NCI-H69 (cell line): ENCODE measurements around the gene CHST15.

ENCODE experiments used
- DNase-seq: peaks from one replicate; lab custom pipeline; 2025; lab: John Stamatoyannopoulos, UW

Gene CHST15

DNA sequence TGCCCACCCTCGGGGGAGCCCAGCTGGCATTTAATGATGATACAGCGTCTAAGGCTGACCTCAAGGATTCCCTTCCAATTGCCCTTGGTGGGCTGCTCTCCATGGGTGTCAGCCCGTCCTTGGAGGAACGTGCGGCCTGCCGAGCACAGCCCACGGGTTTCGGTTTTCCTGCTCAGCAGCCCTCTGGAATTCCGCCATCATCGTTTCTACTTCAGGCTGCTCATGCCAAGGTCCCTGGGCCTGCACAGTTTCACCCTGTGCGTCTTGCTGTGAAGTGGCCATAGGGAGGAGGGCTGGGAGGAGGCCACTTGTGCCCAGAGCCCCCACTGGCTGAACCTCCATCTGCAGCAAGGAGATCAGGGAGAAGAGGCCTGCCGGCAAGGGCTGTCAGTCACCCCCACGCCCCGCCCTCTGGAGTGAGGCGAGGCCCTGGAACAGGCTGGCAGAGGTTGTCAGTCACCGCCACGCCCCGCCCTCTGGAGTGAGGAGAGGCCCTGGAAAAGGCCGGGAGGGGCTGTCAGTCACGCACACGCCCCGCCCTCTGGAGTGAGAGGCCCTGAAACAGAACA is 82.8 kb downstream of the CHST15 start:
- DNase-seq: no peak

DNA sequence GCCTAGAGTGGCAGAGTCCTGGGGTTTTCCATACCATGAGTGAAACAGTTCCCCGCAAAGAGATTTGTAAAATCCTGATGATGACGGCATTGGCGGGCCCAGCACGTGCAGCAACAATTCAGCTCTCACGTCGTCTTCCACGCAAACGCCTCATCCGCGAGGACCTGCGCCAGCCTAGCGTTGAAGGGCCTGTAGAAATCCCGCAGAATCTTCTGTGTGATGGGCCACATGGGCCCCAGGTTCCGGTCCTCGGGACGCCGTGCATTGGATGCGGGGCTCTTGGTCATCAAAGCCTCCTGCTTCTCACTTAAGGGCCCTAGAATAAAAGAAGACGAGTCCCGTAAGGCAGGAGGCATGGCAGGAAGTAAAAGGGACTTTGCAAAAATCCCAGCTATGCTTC is 83.4 kb downstream of the CHST15 start:
- no peak for DNase-seq

DNA sequence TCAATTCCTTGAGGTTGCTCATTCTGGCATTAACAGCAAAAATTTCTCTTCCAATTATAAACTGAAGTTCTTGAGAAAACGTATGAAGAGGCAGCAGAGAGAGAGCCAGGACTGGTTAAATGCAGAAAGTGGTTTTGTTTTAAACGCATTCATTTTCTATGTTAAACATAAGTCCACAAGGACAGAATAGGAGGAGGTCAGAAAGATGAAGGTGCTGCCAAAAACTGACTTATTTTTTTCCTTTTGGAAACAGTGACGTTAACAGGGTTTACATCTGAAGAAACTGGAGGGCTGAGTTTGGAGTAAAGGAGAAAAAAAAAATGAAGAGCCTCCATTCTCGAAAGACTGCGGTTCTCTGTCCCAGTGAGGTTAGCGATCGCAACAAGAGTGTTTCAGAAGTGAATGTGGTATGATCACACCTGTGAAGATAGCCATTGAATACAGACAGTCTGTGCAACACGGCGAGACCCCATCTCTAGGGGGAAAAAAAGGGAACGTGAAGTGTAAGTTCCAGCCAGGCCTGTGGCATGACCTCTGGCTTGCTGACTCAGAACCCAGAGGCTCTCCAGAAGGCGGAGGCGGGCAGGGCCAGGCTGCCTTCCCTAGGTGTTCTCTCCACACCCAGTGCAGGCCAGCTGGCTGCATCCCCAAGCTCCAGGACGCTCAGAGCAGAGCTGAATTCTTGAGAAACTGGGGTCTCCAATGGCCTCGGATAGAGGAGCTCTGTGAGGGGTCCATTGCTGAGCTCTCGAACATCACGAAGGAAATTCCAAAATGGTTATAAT is 84.0 kb downstream of the CHST15 start:
- no peak for DNase-seq

- DNase-seq: no peak
Measured at GRCh38 chr10:124008681-124009080, 84.7 kb downstream of the CHST15 start.

- DNase-seq: no peak
Measured at GRCh38 chr10:124008187-124008586, 85.2 kb downstream of the CHST15 start.

DNA sequence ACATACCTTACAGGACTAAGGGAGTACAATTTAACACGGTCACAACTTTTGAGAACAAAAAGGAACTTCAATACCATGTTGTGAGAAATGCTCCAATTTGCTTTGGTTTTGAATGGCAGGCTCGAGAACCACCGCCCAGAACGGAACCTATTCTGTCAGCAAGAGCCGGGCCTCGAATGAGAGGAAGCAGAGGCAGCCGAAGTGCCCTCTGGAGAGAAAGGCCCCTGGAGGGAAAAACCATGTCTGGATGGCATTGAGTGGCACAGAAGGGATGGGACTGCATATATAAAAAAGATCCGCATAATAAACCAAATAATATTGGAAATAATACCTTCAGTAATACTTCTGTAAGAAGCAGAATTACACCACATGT is 85.6 kb downstream of the CHST15 start:
- no peak for DNase-seq

DNA sequence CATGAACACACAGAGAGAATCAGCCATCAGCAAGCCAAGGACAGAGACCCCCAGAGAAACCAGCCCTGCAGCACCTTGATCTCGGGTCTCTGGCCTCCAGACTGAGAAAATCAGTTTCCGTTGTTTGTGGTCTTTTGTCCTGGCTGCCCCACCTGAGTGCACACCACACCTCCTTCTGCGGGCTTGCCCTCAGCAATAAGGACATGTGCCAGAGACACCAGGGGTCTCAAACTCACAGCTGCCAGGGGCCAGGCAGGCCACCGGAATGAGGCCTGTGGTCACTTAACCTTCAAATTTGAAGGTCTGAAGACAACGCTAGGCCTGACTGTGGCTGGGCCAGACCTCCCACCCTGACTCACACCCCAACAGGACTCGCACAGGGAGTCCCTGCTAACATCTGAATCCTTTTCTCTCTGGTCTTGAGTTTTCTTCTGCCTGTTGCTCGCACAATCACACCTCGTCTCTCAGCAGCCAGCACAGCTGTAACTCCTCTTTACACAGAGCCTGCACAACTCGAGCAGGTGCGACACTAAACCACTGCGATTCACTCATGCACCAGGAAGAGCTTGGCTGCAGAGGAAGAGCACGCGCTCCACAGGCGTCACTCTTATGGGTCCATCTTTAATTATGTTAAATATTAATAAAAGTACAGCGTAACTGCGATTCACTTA is 86.2 kb downstream of the CHST15 start:
- no peak for DNase-seq

GRCh38 chr10:124006526-124006925 is 86.9 kb downstream of the CHST15 start:
- no peak for DNase-seq

GRCh38 chr10:124005991-124006392 is 87.4 kb downstream of the CHST15 start:
- DNase-seq: peak; percentile 49

DNA sequence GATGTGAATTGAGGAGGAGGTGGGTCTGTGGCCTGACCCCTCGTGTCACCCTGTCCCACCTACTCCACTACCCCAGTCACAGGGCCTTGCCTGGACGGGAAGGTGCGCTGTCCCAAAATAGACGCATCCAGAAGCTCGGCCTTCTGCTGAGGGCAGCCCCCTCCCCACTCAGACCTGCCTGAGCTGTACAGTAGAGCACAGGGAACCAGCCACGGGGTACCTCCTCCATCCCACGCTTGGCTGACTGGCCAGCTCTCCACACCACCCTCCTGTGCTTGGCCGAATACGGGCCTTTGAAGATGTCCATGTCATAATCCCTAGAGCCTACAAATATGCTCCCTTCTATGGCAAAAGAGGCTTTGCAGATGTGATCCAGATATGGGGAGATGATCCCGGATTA is 88.3 kb downstream of the CHST15 start:
- DNase-seq: no peak

DNA sequence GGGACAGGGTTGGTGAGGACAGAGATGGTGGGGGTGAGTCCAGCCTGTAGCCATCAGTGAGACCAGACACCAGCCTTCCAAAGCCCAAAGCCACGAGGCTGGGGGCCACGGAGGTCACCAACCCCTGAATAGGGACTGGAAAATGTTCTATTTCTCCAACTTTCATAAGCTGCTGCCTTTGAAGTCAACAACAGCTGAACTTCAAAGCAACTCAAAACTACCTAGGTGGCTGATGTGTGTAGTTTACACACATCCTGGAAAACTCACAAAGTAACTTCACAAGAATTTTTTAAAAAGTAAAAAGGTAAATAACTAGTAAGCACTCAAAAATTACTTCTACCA is 88.8 kb downstream of the CHST15 start:
- no peak for DNase-seq

DNA sequence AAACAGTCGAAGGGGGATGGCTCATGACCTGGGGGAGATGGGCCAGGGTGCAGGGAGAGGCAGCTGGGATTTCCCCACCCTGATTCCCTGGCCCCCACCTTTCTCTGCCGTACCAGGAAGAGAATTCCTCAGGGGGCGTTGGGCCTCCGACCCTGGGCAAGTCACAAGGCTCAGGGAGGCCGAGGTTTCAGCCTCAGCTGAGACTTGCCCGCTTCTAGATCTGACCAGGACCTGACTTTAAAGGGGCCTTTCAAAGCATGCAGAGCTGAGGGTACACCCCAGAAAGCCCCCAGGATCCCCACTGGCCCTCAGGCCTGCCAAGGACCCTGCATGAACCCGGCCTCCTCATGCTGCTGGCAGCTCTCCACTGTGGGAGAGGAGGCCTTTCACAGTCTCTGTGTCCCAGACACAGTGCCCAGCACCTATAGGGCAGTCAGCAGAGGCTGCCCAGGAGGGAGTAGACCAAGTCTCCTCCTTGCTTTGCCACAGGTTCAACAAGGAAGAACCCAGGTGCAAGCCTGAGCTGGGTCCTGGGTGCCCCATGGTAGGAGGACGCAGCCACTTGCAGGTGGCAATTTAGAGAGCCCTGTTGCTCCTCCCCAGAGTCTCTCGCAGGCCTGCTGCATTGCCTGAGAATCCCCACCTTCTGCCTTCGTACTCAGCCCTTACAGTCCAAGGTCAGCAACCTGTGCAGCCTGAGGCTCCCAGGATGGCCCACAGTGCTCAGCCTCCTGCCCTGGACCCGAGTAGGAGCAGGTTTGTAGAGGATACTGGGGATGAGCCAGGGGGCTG is 89.3 kb downstream of the CHST15 start:
- no peak for DNase-seq

GRCh38 chr10:124003481-124003870 is 89.9 kb downstream of the CHST15 start:
- no peak for DNase-seq

GRCh38 chr10:124003070-124003419 is 90.4 kb downstream of the CHST15 start:
- no peak for DNase-seq

GRCh38 chr10:124002391-124003069 is 90.9 kb downstream of the CHST15 start:
- DNase-seq: no peak

DNA sequence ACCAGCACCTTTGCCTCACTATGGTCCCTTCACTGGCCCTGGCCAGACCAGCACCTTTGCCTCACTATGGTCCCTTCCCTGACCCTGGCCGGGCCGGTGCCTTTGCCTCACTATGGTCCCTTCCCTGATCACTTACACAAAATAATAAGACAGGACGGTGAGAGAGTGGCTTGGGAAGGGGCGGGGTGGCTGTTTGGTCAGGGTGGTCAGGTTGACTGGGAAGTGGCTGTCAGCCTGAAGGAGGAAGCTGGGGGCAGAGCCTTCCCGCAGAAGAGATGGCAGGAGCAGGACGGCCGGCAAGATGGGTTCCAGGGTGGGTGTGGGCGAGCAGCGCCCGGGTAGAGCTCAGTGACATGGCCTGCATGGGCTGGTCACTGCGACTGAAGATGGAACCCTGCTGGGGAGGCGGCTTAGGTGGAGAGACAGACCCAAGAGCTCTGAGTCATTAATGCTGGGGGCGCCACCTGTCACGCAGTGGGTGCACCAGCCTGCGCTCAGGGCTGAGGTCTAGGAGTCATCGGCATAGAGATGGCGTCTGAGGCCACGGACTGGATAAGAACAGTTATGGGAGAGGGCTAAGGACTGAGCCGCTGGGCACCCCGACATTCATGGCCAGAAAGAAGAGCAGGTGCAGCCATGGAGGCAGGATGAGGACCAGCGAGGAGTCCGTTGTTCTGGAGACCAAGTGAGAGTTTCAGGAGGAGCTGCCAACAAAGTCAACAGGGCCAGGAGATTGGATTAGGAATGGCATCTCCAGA is 91.8 kb downstream of the CHST15 start:
- DNase-seq: no peak

GRCh38 chr10:124000792-124001201 is 92.6 kb downstream of the CHST15 start:
- DNase-seq: no peak

- DNase-seq: no peak
Measured at GRCh38 chr10:123999956-124000615, 93.3 kb downstream of the CHST15 start.

- DNase-seq: no peak
Measured at GRCh38 chr10:123999261-123999660, 94.1 kb downstream of the CHST15 start.

DNA sequence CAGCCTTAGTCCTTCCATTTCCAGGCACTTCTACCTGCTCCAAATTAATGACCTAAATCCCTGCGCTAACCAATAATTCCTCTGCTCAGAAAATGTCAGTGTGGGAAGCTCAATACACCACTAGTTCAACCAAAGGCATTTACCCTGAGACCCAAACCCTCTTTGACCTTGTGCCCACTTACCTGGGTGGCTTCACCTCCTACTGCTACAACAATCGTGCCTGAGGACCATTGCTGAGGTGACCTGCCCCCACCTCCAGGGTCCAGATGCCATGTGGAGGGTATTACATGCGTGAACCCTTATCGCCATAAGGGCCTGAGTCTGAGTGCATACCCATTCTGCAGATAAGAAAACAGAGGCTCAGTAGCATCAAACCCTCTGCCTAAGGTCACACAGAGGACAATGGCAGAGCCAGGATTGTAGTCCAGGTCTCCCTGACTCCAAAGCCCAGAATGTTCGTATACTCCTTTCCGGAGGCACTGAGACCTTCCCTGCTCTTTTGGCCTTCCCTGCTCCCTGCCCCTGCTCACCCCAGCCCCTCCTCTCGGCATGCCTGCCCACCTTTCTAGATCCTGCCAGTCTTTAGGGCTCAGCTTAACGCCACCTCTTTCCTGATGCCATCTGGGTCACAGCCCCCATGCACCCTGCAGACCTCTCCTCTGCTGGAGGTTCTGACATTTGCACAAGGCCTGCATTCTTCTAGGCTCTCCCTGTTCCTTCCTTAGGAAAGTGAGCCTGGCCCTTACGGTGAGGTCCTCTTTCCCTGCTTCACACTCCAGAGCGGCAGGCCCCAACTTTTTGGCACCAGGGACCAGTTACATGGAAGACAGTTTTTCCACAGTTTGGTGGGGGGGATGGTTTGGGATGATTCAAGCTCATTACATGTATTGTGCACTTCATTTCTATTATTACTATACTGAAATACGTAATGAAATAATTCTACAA is 94.9 kb downstream of the CHST15 start:
- DNase-seq: no peak
